Fibroblast of villous mesenchyme (primary cell): ENCODE measurements around the gene THBS2. TPM values are rescaled to one million over a fixed set of nuclear protein-coding genes. Genes with fewer than 3 reads are reported as not detected.

ENCODE experiments used
- DNase-seq: peaks from one replicate; pipeline ENCODE4 v3.0.0-alpha.2; 2010; ENCODE audit warnings: low read depth
- H3K4me3 ChIP-seq: 2 replicates; pipeline ENCODE4 v1.5.1; 2011; ENCODE audit warnings: low read depth, mild to moderate bottlenecking, low read length
- total RNA-seq: library from RNA; depleted of rRNA; stranded (reverse); fragments of >200 nt; gene quantifications from 2 replicates; pipeline ENCODE4 v1.2.3, GENCODE V29; 2012
- TF ChIP-seq, protein P1 (sequence below): IDR thresholded peaks from 2 replicates; pipeline ENCODE4 v1.5.1; 2012; ENCODE audit warnings: low read depth, mild to moderate bottlenecking, low read length; ENCODE audit not compliant: insufficient read depth

Gene THBS2
- total RNA-seq, 1 donor = 374 TPM

DNA sequence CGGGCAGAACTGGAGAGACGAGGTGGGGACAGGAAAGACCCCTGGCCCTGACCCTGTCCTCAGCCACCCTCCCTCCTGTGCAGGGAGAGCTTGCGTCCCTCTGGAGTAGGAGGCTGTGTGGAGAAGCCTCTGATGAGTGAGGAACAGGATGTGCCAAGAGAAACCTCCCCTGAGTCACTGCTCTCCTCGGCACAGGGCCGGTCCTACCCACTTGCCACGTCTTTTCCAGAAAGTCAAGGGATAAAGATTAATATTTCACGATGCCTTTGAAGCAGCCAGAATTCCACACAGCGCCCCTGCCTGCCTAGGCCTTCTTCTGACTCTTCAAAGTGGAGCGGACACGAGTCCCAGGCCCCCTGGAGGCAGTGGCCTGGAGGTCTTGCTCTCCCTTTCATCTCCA is 34.9 kb upstream of the THBS2 start:
- no peak overlapping the region for H3K4me3 ChIP-seq
- peak; percentile 32 for DNase-seq
- TF ChIP-seq, protein P1, sequence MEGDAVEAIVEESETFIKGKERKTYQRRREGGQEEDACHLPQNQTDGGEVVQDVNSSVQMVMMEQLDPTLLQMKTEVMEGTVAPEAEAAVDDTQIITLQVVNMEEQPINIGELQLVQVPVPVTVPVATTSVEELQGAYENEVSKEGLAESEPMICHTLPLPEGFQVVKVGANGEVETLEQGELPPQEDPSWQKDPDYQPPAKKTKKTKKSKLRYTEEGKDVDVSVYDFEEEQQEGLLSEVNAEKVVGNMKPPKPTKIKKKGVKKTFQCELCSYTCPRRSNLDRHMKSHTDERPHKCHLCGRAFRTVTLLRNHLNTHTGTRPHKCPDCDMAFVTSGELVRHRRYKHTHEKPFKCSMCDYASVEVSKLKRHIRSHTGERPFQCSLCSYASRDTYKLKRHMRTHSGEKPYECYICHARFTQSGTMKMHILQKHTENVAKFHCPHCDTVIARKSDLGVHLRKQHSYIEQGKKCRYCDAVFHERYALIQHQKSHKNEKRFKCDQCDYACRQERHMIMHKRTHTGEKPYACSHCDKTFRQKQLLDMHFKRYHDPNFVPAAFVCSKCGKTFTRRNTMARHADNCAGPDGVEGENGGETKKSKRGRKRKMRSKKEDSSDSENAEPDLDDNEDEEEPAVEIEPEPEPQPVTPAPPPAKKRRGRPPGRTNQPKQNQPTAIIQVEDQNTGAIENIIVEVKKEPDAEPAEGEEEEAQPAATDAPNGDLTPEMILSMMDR = no peak

DNA sequence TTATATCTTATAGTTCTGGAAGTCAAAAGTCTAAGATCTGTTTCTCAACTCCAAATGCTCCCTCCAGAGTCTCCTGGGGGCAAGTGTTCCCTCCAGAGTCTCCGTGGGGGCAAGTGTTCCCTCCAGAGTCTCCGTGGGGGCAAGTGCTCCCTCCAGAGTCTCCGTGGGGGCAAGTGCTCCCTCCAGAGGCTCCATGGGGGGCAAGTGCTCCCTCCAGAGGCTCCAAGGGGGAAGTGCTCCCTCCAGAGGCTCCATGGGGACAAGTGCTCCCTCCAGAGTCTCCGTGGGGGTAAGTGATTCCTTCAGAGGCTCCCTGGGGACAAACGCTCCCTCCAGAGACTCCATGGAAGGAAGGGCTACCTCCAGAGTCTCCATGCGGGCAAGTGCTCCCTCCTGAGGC is 34.0 kb upstream of the THBS2 start:
- H3K4me3 ChIP-seq = no peak overlapping the region
- DNase-seq = no peak
- TF ChIP-seq, protein P1 = peak; percentile 17

DNA sequence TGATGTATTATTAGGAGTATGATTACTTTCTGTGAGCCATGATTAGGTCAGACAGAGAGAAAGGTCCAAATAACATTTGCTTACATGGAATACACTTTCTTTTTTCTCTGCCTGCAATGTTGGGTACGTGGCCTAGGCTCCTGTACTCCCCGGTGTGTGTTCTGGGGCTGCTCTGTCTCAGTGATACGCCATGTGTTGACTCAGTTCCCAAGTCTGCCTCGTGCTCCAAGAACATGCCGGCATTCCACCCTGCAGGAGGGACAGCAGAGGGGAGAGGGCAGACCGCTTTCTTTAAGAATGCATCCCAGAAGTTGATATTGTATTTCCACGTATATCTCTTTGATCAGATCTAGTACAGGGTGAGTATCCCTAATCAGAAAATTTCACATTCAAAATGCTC is 33.3 kb upstream of the THBS2 start:
- no peak overlapping the region for H3K4me3 ChIP-seq
- TF ChIP-seq, protein P1 = no peak
- DNase-seq = no peak

DNA sequence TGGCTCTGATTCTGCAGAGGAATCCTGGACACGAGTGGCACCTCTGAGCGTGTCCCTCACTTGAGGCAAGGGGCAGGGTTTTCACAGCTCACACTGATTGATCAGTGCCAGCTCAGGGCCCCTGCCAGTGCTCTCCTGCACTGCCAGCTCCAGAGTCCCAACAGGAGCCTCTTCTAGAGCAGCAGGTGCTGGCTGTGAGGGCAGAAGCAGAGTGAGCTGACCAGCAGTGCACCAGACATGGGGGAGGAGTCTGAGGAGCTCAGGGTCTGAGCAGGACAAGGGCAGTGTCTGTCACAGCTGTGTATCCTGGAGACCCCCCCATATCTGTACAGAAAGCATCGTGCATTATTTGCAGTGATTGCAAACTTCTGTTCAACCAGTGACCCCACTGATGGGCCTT is 31.5 kb upstream of the THBS2 start:
- DNase-seq = no peak
- no peak overlapping the region for H3K4me3 ChIP-seq
- TF ChIP-seq, protein P1 = no peak

DNA sequence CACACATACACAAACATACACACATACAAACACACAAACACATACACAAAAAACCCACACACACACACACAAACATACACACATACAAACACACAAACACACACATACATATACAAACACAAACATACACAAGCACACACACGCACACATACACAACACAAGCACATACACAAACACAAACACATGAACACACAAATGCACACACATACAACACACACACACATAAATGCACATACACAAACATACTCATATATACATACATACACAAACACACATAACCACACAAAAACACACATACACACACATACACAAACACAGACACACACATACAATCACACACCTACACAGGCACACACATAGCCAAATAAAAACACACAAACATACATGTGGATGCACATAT is 30.3 kb upstream of the THBS2 start:
- no peak overlapping the region for H3K4me3 ChIP-seq
- DNase-seq = no peak
- TF ChIP-seq, protein P1 = no peak

DNA sequence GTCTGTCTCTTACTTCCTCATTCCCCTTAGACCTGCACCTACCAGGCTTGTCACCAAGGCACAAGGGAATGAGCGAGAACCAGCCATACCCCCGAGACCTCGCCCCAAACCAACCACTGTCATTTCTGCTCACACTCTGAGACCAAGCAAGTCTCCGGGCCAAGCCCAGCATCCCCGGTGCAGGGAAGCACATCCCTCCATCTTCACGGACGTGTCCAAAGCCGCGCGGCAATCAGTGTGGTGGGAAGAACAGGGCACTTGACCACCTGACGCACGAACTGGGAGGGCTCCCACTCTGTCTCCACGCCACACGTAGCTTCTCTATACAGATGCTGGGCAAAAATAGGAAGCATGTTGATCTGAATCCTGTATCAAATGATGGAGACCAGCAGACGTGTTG is 28.4 kb upstream of the THBS2 start:
- DNase-seq = no peak
- H3K4me3 ChIP-seq = no peak overlapping the region
- TF ChIP-seq, protein P1 = no peak

DNA sequence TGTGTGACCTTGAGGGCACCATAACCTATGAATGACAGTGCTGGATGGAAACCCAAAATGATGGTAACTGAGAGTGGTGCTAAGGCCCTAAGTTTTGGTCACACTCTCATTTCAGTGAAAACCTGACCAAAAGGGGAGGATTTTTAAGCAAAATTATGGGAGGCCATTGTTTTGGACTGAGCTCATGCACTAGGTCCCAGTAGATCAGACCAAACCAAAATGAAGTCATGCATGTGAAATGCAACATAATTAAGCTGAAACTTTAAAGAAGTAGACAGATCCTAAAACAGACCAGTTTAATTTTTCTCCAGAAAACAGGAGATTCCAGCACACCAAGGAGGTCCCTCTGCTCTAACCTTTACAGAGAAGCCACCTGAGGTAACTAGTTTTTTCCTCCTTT is 24.0 kb upstream of the THBS2 start:
- H3K4me3 ChIP-seq = no peak overlapping the region
- TF ChIP-seq, protein P1 = no peak
- DNase-seq = no peak
